Neural crest cell (in vitro differentiated cells): ENCODE measurements around the gene CCDC150. TPM values are rescaled to one million over a fixed set of nuclear protein-coding genes. Genes with fewer than 3 reads are reported as not detected.

ENCODE experiments used
- DNase-seq: peaks from one replicate; pipeline ENCODE4 v3.0.0; 2021; ENCODE audit warnings: low read depth, mixed read lengths, low spot score
- H3K27ac Mint-ChIP-seq: one replicate; pipeline ENCODE4 v1.8.0; 2021; ENCODE audit warnings: mild to moderate bottlenecking, mixed read lengths; ENCODE audit not compliant: unreplicated experiment
- H3K27me3 Mint-ChIP-seq: 2 replicates; pipeline ENCODE4 v1.8.0; 2021; ENCODE audit warnings: low read depth, mild to moderate bottlenecking, mixed read lengths
- H3K36me3 Mint-ChIP-seq: 2 replicates; pipeline ENCODE4 v1.8.0; 2021; ENCODE audit warnings: low read depth, mild to moderate bottlenecking, mixed read lengths
- H3K4me1 Mint-ChIP-seq: 2 replicates; pipeline ENCODE4 v1.8.0; 2021; ENCODE audit warnings: mixed read lengths
- H3K4me3 Mint-ChIP-seq: one replicate; pipeline ENCODE4 v1.8.0; 2021; ENCODE audit warnings: mild to moderate bottlenecking, mixed read lengths
- H3K9me3 Mint-ChIP-seq: 2 replicates; pipeline ENCODE4 v1.8.0; 2021; ENCODE audit warnings: mixed read lengths
- CTCF ChIP-seq: fragments of 200-600 bp; sonication (generic); conservative IDR thresholded peaks from 2 replicates; pipeline ENCODE4 v1.5.0; 2021; ENCODE audit warnings: antibody characterized with exemption, mild to moderate bottlenecking
- total RNA-seq: library from RNA; stranded (reverse); gene quantifications from 2 replicates; pipeline ENCODE4 v1.2.1, GENCODE V29; 2021

The CCDC150 gene
- total RNA-seq, 1 donor from 2014 or later, result 31.8 TPM

GRCh38 chr2:196638765-196639164 lies 750 bp upstream of the CCDC150 start:
- TF ChIP-seq CTCF, result no peak
- Mint-ChIP-seq H3K36me3 (peaks cover 3% of the 10 kb centered on the region), H3K27me3 (no peaks in the 10 kb centered on the region), H3K27ac (no peak overlapping the region), H3K9me3 (peaks cover 6% of the 10 kb centered on the region), H3K4me3 (peak overlapping the region; percentile 88), H3K4me1 (peaks cover 35% of the 10 kb centered on the region)
- no peak for DNase-seq

GRCh38 chr2:196640031-196640548 lies 575 bp downstream of the CCDC150 start:
- Mint-ChIP-seq H3K27me3 (no peaks in the 10 kb centered on the region), H3K4me1 (peaks cover 41% of the 10 kb centered on the region), H3K27ac (peak overlapping the region; percentile 2), H3K4me3 (peak overlapping the region; percentile 88), H3K9me3 (peaks cover 6% of the 10 kb centered on the region), H3K36me3 (peaks cover 3% of the 10 kb centered on the region)
- DNase-seq, result no peak
- TF ChIP-seq CTCF, result no peak

GRCh38 chr2:196649202-196649601 lies 9.7 kb downstream of the CCDC150 start:
- Mint-ChIP-seq H3K4me3 (no peak overlapping the region), H3K27me3 (no peaks in the 10 kb centered on the region), H3K4me1 (peaks cover 2% of the 10 kb centered on the region), H3K36me3 (peaks cover 74% of the 10 kb centered on the region), H3K9me3 (peaks cover 43% of the 10 kb centered on the region), H3K27ac (no peak overlapping the region)
- DNase-seq, result no peak
- no peak for TF ChIP-seq CTCF

- no peak for TF ChIP-seq CTCF
- Mint-ChIP-seq H3K36me3 (peaks cover 67% of the 10 kb centered on the region), H3K27me3 (no peaks in the 10 kb centered on the region), H3K4me1 (no peaks in the 10 kb centered on the region), H3K4me3 (no peak overlapping the region), H3K9me3 (peaks cover 43% of the 10 kb centered on the region), H3K27ac (no peak overlapping the region)
- no peak for DNase-seq
These were observed 12.0 kb downstream of the CCDC150 start for GRCh38 chr2:196651387-196652094.

- H3K36me3 Mint-ChIP-seq, result peaks cover 73% of the 10 kb centered on the region
- peaks cover 41% of the 10 kb centered on the region for H3K9me3 Mint-ChIP-seq
- no peak overlapping the region for H3K27ac Mint-ChIP-seq
- DNase-seq, result no peak
- no peaks in the 10 kb centered on the region for H3K4me1 Mint-ChIP-seq
- no peaks in the 10 kb centered on the region for H3K27me3 Mint-ChIP-seq
- TF ChIP-seq CTCF, result no peak
- no peak overlapping the region for H3K4me3 Mint-ChIP-seq
These were observed 13.4 kb downstream of the CCDC150 start for GRCh38 chr2:196652869-196653268.
